ENCODE results near the gene ELF5. TPM values are rescaled to one million over a fixed set of nuclear protein-coding genes. Genes with fewer than 3 reads are reported as not detected.

ELF5 gene
- total RNA-seq, 4 donors from 2014 or later, result not detected

DNA sequence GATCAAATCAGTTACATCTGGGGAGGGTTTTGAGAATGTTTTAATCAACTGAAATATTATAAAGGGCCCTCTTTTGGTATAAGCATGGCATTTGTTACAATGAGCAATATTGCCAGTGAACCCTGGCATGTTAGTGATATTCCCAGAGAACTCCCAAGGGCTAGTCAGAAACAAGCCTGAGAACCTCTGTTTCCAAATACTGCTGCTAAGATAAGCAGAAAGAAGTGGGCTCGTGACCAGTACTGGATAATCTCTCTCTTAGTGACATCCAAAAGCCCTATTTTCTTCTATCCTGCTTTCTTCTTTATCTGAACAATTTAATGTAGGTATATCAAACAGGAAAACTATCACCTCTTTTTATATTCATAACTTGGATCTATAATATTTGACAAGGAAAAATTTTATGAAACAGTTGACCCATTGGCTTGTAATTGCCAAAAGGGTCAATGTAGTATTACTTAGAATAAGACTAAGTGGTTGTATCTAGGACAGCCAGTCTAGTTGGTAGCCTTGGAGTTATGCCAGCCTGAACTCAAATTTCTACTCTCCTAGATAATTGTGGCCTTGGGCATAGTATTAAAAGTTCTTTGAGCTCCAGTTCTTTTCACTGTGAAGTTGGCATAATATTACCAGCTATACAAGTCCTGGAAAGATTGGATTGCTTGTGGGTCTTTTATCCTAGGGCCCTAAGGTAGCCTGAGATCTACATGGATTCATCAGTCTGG is 59.1 kb downstream of the ELF5 start:
- Histone ChIP-seq H3K4me1 (no peaks in the 10 kb centered on the region), H3K36me3 (peaks cover 0 to 87% (median 42%) of the 10 kb centered on the region in 4 donors), H3K27me3 (no peaks in the 10 kb centered on the region), H3K9me3 (no peaks in the 10 kb centered on the region), H3K27ac (no peak overlapping the region), H3K4me3 (no peak overlapping the region)
- no peak for DNase-seq
- TF ChIP-seq POLR2A (IDR thresholded peaks at IDR 0.05) (no peak), EP300 (IDR thresholded peaks at IDR 0.05; ENCODE audit: low read depth) (no peak), POLR2AphosphoS5 (IDR thresholded peaks at IDR 0.05) (no peak)
- TF ChIP-seq, protein P1, sequence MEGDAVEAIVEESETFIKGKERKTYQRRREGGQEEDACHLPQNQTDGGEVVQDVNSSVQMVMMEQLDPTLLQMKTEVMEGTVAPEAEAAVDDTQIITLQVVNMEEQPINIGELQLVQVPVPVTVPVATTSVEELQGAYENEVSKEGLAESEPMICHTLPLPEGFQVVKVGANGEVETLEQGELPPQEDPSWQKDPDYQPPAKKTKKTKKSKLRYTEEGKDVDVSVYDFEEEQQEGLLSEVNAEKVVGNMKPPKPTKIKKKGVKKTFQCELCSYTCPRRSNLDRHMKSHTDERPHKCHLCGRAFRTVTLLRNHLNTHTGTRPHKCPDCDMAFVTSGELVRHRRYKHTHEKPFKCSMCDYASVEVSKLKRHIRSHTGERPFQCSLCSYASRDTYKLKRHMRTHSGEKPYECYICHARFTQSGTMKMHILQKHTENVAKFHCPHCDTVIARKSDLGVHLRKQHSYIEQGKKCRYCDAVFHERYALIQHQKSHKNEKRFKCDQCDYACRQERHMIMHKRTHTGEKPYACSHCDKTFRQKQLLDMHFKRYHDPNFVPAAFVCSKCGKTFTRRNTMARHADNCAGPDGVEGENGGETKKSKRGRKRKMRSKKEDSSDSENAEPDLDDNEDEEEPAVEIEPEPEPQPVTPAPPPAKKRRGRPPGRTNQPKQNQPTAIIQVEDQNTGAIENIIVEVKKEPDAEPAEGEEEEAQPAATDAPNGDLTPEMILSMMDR (IDR thresholded peaks at IDR 0.05), result no peak
- in situ Hi-C loops (cut with MboI; ENCODE audit: low pct_ligation_motif_present in 1 of 4, low pct_unique_long_range_greater_than_20kb in 1 of 4, low sequenced_read_pairs in 3 of 4), result no loop called here
- intact Hi-C loops (cut with DNase I; ENCODE audit: low total_unique reads), result no loop called here
- WGBS, 2 donors (ENCODE audit: low coverage in 1 of 2), result 83 to 86% methylated on average over 1 of the region's 1 CpG

DNA sequence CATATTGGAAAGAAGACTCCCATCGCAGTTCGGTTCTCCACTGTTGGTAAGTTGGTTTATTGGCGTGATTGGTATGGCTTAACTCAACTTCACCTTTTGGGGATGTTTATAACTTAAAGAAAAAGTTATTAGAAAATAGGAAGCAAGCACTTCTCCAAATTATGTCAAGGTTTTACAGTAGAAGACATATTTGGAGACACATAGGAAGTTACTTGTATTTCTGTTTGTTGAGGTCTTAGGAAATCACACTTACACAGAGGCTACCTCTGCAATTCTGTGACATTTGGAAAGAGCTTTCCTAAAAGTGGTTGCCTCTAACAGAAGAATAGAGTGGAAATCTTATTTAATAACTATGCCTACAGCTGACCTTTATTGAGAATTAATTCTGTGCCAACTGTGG is 62.5 kb downstream of the ELF5 start:
- 94% methylated on average over 3 of the region's 3 CpGs; no CpG with 5 or more reads in 1 of the 2 donors for WGBS, 2 donors (ENCODE audit: low coverage in 1 of 2)
- DNase-seq, result no peak
- Histone ChIP-seq H3K9me3 (no peaks in the 10 kb centered on the region), H3K4me3 (no peak overlapping the region), H3K36me3 (peaks cover 0 to 63% (median 30%) of the 10 kb centered on the region in 4 donors), H3K27me3 (no peaks in the 10 kb centered on the region), H3K27ac (no peak overlapping the region), H3K4me1 (peaks cover 0 to 5% (median 0%) of the 10 kb centered on the region in 4 donors)
- intact Hi-C loops (cut with DNase I; ENCODE audit: low total_unique reads), result no loop called here
- TF ChIP-seq POLR2A (IDR thresholded peaks at IDR 0.05), result no peak
- TF ChIP-seq EP300 (IDR thresholded peaks at IDR 0.05; ENCODE audit: low read depth), result no peak
- TF ChIP-seq, protein P1 (IDR thresholded peaks at IDR 0.05), result no peak
- no peak for TF ChIP-seq POLR2AphosphoS5 (IDR thresholded peaks at IDR 0.05)
- in situ Hi-C loops (cut with MboI; ENCODE audit: low pct_ligation_motif_present in 1 of 4, low pct_unique_long_range_greater_than_20kb in 1 of 4, low sequenced_read_pairs in 3 of 4), result no loop called here

DNA sequence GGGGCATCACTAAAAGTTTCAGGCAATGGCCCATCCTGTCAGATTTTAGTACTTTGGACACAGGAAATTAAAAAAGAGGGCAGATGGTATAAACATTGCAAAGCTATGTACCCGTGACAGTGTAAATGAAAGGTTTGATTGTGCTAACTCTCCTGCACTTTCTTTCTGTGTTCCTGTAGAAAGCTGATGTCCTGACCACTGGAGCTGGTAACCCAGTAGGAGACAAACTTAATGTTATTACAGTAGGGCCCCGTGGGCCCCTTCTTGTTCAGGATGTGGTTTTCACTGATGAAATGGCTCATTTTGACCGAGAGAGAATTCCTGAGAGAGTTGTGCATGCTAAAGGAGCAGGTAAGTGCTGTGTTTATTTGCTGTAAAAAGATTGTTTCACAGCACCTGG is 64.6 kb downstream of the ELF5 start:
- in situ Hi-C loops (cut with MboI; ENCODE audit: low pct_ligation_motif_present in 1 of 4, low pct_unique_long_range_greater_than_20kb in 1 of 4, low sequenced_read_pairs in 3 of 4), result no loop called here
- no peaks in the 10 kb centered on the region for H3K27me3 ChIP-seq
- TF ChIP-seq POLR2AphosphoS5 (IDR thresholded peaks at IDR 0.05) (no peak), EP300 (IDR thresholded peaks at IDR 0.05; ENCODE audit: low read depth) (no peak), POLR2A (IDR thresholded peaks at IDR 0.05) (no peak)
- TF ChIP-seq, protein P1 (IDR thresholded peaks at IDR 0.05), result no peak
- DNase-seq, result no peak
- intact Hi-C loops (cut with DNase I; ENCODE audit: low total_unique reads), result no loop called here
- H3K4me3 ChIP-seq, result no peak overlapping the region
- H3K27ac ChIP-seq, result no peak overlapping the region
- peaks cover 0 to 12% (median 0%) of the 10 kb centered on the region in 4 donors for H3K4me1 ChIP-seq
- 42 to 47% methylated on average over 2 to 3 of the region's 3 CpGs for WGBS, 2 donors (ENCODE audit: low coverage in 1 of 2)
- H3K36me3 ChIP-seq, result peaks cover 0 to 42% (median 21%) of the 10 kb centered on the region in 4 donors
- no peaks in the 10 kb centered on the region for H3K9me3 ChIP-seq

DNA sequence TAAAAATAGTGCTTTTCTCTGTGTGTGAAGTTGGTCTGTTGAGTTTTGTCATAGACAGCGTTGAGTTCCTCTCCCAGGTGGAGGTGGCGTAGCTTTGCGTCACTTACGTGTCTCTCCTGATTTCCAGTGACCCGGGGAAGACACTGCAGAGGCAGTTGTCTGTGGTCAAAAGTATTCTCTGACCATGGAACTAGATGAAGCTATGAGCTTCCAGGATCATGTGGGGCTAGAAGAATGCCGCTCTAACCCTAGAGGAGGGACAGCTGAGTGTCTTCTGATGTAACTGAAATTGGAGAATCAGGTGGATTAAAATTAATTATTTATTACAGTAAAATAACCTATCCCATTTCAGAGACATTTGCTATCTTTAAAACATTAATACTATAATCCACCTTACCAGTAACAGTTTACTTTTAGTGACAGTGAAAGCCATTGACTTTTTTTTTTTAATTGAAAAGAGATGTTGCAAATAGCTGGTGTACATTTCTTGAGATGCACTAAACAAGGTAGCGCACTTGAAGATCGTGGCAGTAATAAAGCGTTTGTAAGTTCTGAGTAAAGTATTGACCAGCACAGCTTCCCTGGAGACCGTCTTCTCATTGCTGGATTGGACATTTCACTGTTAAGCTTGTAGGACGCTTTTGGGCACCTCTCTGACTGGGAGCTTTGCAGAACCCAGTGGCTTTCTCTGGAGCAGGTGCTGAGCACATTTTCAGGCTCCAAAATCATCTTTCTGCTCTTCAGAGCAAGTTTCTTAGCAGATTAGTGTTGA is 65.2 kb downstream of the ELF5 start:
- Histone ChIP-seq H3K36me3 (peaks cover 0 to 36% (median 18%) of the 10 kb centered on the region in 4 donors), H3K27ac (no peak overlapping the region), H3K4me1 (peaks cover 0 to 14% (median 0%) of the 10 kb centered on the region in 4 donors), H3K27me3 (no peaks in the 10 kb centered on the region), H3K9me3 (no peaks in the 10 kb centered on the region), H3K4me3 (no peak overlapping the region)
- WGBS, 2 donors (ENCODE audit: low coverage in 1 of 2), result 89 to 93% methylated on average over 4 to 11 of the region's 11 CpGs
- no peak for DNase-seq
- intact Hi-C loops (cut with DNase I; ENCODE audit: low total_unique reads), result no loop called here
- in situ Hi-C loops (cut with MboI; ENCODE audit: low pct_ligation_motif_present in 1 of 4, low pct_unique_long_range_greater_than_20kb in 1 of 4, low sequenced_read_pairs in 3 of 4), result no loop called here
- TF ChIP-seq POLR2AphosphoS5 (IDR thresholded peaks at IDR 0.05) (no peak), EP300 (IDR thresholded peaks at IDR 0.05; ENCODE audit: low read depth) (no peak), POLR2A (IDR thresholded peaks at IDR 0.05) (no peak)
- TF ChIP-seq, protein P1 (IDR thresholded peaks at IDR 0.05), result no peak

All from transverse colon (tissue), 4 donors.